CD4-positive, alpha-beta T cell treated with Interleukin-17A for 1 hour (primary cell): Measurements from ENCODE around the gene TOMM7.
"Not testable (repeated sequence)": the region's sequence is repeated elsewhere in the genome, so short reads cannot be mapped to it uniquely, and the experiment has no call there.

Source experiments
- DNase-seq: peaks from one replicate; pipeline ENCODE4 v3.0.0-alpha.2; 2020

The TOMM7 gene

DNA sequence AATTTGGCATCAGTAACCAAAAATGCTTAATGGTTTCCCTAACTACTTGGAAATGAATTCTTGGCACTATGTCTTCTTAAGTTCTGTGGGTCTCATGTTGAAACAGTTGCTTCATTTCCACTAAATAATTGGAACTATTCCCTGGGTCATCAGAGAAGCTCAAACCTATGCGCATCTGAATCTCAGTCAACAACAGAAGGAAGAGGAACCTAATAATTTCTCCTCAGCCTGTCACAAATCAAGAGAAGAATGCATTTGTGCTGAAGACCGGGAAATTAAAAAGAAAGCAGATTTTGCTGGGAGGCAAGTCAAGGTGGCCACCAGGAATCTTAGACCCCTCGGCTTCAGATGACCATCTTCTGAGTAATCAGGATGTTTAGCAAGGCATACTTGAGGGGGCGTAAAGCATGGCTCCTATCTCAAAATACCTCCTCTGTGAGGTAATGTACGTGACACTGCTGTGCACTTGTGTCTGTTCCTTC lies 41.4 kb downstream of the TOMM7 start:
- no peak for DNase-seq

DNA sequence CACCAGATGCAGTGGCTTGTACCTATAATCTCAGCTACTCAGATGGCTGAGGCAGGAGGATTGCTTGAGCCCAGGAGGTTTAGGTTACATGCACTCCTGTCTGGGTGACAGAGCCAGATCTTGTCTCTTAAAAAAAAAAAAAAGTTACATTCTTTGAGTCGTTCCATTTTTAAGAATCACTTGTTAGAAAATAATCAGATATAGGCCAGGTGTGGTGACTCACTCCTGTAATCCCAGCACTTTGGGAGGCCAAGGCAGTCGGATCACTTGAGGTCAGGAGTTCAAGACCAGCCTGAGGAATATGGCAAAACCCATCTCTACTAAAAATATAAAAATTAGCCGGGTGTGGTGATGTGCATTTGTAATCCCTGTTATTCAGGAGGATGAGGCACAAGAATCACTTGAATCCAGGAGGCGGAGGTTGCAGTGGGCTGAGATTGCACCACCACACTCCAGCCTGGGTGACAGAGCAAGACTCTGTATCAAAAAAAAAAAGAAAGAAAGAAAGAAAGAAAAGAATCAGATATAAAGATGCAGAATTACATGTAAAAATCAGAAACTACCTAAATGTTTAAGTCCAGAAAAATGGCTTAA lies 42.8 kb downstream of the TOMM7 start:
- not testable (repeated sequence) for DNase-seq

DNA sequence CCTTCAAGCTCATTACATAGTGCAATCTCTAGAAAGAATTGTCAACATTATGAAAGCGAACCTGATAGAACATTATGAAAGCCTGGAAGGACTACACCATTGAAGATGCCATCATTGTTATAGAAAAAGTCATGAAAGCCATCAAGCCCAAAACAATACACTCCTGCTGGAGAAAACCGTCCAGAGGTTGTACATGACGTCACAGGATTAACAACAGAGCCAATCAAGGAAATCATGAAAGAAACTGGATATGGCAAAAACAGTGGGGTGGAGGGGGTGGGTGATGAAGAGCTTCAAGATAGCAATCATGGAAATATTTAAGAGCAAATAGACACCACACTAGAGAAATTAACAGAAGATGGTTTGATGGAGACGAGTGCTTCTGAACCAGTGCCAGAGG lies 45.7 kb downstream of the TOMM7 start:
- no peak for DNase-seq

DNA sequence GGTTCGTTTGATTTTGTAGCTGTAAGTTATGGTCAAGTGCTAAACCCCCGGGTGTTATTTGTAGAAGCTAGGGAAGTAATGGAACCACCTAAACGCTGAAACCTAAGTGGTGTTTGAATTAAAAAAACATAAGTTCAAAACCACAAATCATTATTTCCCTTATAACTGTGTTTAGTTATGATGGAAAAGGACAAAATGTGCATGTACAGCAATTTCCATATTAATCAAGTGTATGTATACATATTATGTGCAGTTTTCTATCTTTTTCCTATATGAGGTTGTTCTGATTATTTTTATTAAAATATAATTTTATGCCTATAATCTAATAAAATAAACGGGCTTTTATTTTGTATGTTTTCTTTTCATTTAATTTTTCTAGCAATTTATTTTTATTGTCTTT lies 49.8 kb downstream of the TOMM7 start:
- no peak for DNase-seq

DNA sequence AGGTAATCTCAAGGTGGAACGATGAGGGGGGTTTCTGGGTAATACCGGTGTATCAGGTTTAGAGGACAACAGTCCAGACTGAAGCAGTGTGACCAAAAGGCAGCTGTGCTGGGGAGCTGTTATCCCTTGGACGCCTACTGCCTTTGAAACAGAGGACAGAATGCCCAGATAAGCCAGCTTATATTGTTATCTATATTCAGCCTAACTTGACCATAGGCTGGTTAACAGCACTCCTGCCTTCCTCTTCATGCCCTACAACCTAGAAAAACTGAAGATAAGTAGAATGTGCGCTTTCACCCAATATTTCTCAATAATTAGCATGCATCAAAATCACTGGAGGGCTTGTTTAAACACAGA lies 50.8 kb downstream of the TOMM7 start:
- no peak for DNase-seq

DNA sequence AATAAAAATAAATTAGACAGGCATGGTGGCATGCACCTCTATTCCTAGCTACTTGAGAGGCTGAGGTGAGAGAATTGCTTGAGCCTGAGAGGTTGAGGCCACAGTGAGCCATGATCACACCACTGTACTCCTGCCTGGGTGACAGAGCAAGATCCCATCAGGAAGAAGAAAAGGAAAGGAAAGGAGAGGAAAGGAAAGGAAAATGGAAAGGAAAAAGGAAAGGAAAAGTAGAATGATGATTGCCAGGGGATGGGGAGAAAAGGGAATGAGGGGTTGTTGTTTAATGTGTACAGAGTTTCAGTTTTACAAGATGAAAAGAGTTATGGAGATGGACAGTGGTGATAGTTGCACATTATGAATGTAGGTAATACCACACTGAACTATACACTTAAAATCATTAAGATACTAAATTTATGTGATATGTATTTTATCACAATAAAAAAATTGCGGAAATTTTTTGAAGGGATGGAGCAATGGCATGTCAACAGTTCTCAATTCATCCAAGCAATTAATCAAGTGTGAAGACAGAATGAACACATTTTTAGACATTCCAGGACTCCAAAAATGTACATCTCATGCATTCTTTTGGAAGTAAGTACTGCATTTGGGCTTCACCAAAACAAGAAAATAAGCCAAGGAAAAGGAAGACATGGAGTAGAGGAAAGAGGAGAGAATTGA lies 51.3 kb downstream of the TOMM7 start:
- no peak for DNase-seq

DNA sequence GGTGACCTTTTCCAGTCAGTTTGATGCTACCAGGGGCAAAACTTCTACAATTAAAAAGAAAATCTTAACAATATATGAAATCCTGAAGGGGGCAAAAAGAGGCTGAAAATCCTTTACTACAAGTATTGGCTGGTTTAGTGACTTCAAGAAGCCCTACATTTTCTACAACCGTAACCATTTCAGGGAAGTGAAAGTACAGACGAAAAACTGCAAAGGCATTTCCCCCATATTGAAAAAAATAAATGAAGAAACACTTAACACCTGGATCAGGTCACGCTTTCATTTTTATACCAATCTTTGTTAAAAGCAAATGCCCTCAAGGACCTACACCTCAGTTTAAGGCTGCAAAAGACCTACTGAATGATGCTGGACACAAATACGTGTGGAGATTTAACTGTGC lies 57.0 kb downstream of the TOMM7 start:
- no peak for DNase-seq
